Testis (tissue), 2 donors: ENCODE results near the gene SNX30.

Experiments used
- CTCF ChIP-seq, 3 experiments: fragments of 450-650 bp in 2 of 3; fragments of 200-600 bp in 1 of 3; sonication (generic) in 1 of 3; IDR thresholded peaks; one replicate each; pipeline ENCODE4 v1.5.1; 2016 to 2019; ENCODE audit warnings: antibody characterized with exemption in 3 of 3, mild to moderate bottlenecking in 2 of 3, moderate library complexity in 1 of 3
- POLR2A ChIP-seq: fragments of 450-650 bp; IDR thresholded peaks from one replicate; pipeline ENCODE4 v1.6.1; 2017; ENCODE audit warnings: antibody characterized with exemption, mild to moderate bottlenecking, moderate library complexity

- TF ChIP-seq POLR2A: no peak
- TF ChIP-seq CTCF (IDR thresholded peaks at IDR 0.05): no peak
Observed at GRCh38 chr9:112789473-112789872, 38.9 kb downstream of the SNX30 start.
